K562 (cell line): ENCODE measurements around the gene ZNF667. TPM values are rescaled to one million over a fixed set of nuclear protein-coding genes. Genes with fewer than 3 reads are reported as not detected.
A peak's percentile ranks its signal among the peaks of the same experiment; 100 is the strongest.

Experiments used
- C11orf30 ChIP-seq: fragments of 450-650 bp; IDR thresholded peaks from 2 replicates; pipeline ENCODE4 v1.6.1; 2016; ENCODE audit warnings: low read depth, mild to moderate bottlenecking
- HDAC2 ChIP-seq: fragments of 450-650 bp; IDR thresholded peaks from 2 replicates; pipeline ENCODE4 v1.6.1; 2016; ENCODE audit warnings: mild to moderate bottlenecking
- JUN ChIP-seq, 2 experiments: sonication (generic) in 1 of 2; formaldehyde crosslinking in 1 of 2; IDR thresholded peaks; 2 replicates each; pipeline versions ENCODE4 v1.6.1 to v1.8.0; 2012 to 2022; ENCODE audit warnings: borderline replicate concordance in 2 of 2, mild to moderate bottlenecking in 2 of 2, improper control_type of control experiment in 1 of 2, low read depth in 1 of 2, low read length in 1 of 2, missing genetic modification reagents in 1 of 2
- ZNF143 ChIP-seq: sonication (generic); formaldehyde crosslinking; IDR thresholded peaks from 2 replicates; pipeline ENCODE4 v1.9.0; 2022; ENCODE audit warnings: mild to moderate bottlenecking, missing genetic modification reagents
- ZNF324 ChIP-seq: fragments of 250-450 bp; sonication (Bioruptor Pico); IDR thresholded peaks from 2 replicates; pipeline ENCODE4 v1.4.0; 2020; ENCODE audit warnings: mild to moderate bottlenecking
- polyA plus RNA-seq, 8 experiments: library from polyadenylated mRNA; depleted of rRNA in 4 of 8; stranded (reverse) in 5 of 8; unstranded in 3 of 8; fragments of >200 nt; fragmentation: Nextera tagmentation in 2 of 8; fragmentation: Illumina TruSeq in 1 of 8; extraction: Ambion mirVana in 2 of 8; extraction: Trizol in 1 of 8; gene quantifications; 2 replicates each; pipeline versions ENCODE4 v1.2.1 to v1.2.3, GENCODE V29; 2011 to 2014; ENCODE audit warnings: inconsistent platforms in 1 of 8, missing spikeins in 1 of 8
- total RNA-seq, 7 experiments: library from RNA; depleted of rRNA in 6 of 7; stranded (reverse); fragments of >200 nt in 6 of 7; fragmentation: Illumina TruSeq in 2 of 7; extraction: Trizol in 2 of 7; gene quantifications; 2 replicates each; pipeline versions ENCODE4 v1.2.1 to v1.2.3, GENCODE V29; 2011 to 2021; ENCODE audit warnings: low replicate concordance in 1 of 7
- TF ChIP-seq, protein P1 (sequence below): fragments of 450-650 bp; IDR thresholded peaks from 2 replicates; pipeline ENCODE4 v1.6.1; 2016; ENCODE audit warnings: mild to moderate bottlenecking
- TF ChIP-seq, protein P2 (sequence below), 2 experiments: IDR thresholded peaks in 1 of 2; conservative IDR thresholded peaks in 1 of 2; 2 replicates each; pipeline ENCODE4 v1.6.1; 2016; ENCODE audit warnings: low read depth in 2 of 2, mild to moderate bottlenecking in 1 of 2, missing compliant biosample characterization in 1 of 2, missing genetic modification characterization in 1 of 2, moderate library complexity in 1 of 2
- TF ChIP-seq, protein P3 (sequence below): sonication (generic); formaldehyde crosslinking; IDR thresholded peaks from 2 replicates; pipeline ENCODE4 v1.8.0; 2022; ENCODE audit warnings: mild to moderate bottlenecking, missing genetic modification reagents
- TF ChIP-seq, protein P4 (sequence below), 2 experiments: fragments of 450-650 bp in 1 of 2; sonication (generic) in 1 of 2; formaldehyde crosslinking in 1 of 2; IDR thresholded peaks; 2 replicates each; pipeline versions ENCODE4 v1.7.1 to v1.9.0; 2016 to 2022; ENCODE audit warnings: inconsistent platforms in 1 of 2, mild to moderate bottlenecking in 1 of 2, missing genetic modification reagents in 1 of 2

Gene ZNF667
- total and polyA plus RNA-seq, 9 of the 15 experiments (the other 6 are each of a cell fraction or from before 2014, with no cell fraction given): not detected

DNA sequence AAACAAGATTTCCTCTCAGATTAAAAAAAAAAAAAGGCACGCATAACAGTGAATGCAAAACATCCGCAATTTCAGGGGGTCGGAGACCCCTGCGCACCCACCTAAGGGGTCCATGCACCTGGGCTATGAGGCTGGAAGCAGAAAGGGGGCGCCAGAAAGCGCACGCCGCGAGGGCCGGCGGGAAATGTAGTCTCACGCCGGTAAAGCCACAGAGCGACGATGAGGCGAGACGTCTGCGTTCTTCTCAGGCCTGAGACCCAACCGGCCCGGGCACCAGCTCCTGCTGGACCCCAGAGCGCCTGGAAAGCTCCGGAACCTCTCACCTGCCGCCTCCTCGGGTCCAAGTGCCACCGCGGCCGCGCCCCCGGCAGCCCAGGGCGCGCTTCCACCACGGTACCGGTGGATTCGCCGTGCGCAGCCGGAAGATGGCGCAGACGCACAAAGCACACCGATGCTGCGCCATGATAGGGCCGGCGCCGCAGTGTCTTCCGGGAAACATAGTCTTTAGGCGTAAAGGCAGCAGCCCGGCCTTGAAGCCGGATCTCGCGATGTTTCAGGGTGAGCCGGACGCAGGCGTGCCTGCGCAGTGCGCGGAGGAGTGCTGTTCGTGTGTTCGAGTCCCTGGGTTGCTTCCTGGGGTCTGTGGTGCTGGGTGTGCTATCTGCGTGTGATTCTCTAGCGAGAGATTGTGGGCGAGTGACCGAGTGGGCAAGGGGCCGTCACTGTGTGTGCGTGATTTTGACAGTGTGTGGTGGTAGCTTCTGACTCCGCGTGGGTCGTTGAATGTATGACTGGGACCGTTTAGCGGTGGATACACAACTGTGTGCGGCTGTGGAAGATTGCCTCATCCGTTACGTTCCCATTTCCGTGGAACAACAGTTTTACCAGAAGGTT, 83.8 kb downstream of the ZNF667 start, which contains the start of gene ZNF582 (continued):
- TF ChIP-seq, protein P1, sequence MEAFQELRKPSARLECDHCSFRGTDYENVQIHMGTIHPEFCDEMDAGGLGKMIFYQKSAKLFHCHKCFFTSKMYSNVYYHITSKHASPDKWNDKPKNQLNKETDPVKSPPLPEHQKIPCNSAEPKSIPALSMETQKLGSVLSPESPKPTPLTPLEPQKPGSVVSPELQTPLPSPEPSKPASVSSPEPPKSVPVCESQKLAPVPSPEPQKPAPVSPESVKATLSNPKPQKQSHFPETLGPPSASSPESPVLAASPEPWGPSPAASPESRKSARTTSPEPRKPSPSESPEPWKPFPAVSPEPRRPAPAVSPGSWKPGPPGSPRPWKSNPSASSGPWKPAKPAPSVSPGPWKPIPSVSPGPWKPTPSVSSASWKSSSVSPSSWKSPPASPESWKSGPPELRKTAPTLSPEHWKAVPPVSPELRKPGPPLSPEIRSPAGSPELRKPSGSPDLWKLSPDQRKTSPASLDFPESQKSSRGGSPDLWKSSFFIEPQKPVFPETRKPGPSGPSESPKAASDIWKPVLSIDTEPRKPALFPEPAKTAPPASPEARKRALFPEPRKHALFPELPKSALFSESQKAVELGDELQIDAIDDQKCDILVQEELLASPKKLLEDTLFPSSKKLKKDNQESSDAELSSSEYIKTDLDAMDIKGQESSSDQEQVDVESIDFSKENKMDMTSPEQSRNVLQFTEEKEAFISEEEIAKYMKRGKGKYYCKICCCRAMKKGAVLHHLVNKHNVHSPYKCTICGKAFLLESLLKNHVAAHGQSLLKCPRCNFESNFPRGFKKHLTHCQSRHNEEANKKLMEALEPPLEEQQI: peak; percentile 74; the same call in 1 of the 2 replicates
- TF ChIP-seq ZNF143 (CRISPR knock-in tag): peak; percentile 90
- peak; percentile 37; the same call in 1 of the 2 replicates for TF ChIP-seq HDAC2
- peak; percentile 64 for TF ChIP-seq C11orf30
- TF ChIP-seq, protein P2, sequence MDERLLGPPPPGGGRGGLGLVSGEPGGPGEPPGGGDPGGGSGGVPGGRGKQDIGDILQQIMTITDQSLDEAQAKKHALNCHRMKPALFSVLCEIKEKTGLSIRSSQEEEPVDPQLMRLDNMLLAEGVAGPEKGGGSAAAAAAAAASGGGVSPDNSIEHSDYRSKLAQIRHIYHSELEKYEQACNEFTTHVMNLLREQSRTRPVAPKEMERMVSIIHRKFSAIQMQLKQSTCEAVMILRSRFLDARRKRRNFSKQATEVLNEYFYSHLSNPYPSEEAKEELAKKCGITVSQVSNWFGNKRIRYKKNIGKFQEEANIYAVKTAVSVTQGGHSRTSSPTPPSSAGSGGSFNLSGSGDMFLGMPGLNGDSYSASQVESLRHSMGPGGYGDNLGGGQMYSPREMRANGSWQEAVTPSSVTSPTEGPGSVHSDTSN (CRISPR knock-in tag; IDR thresholded peaks at IDR 0.05; ENCODE audit: low read depth): no peak
- TF ChIP-seq, protein P2 (tag; conservative IDR thresholded peaks at IDR 0.05; ENCODE audit: low read depth): no peak
- no peak for TF ChIP-seq ZNF324 (CRISPR knock-in tag)
- TF ChIP-seq JUN (IDR thresholded peaks at IDR 0.05; ENCODE audit: borderline replicate concordance, low read depth, low read length): peak; percentile 11; the same call in 1 of the 2 replicates
- no peak for TF ChIP-seq JUN (CRISPR knock-in tag; IDR thresholded peaks at IDR 0.05; ENCODE audit: borderline replicate concordance)
- TF ChIP-seq, protein P3, sequence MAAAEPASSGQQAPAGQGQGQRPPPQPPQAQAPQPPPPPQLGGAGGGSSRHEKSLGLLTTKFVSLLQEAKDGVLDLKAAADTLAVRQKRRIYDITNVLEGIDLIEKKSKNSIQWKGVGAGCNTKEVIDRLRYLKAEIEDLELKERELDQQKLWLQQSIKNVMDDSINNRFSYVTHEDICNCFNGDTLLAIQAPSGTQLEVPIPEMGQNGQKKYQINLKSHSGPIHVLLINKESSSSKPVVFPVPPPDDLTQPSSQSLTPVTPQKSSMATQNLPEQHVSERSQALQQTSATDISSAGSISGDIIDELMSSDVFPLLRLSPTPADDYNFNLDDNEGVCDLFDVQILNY (CRISPR knock-in tag): no peak
- TF ChIP-seq, protein P4, sequence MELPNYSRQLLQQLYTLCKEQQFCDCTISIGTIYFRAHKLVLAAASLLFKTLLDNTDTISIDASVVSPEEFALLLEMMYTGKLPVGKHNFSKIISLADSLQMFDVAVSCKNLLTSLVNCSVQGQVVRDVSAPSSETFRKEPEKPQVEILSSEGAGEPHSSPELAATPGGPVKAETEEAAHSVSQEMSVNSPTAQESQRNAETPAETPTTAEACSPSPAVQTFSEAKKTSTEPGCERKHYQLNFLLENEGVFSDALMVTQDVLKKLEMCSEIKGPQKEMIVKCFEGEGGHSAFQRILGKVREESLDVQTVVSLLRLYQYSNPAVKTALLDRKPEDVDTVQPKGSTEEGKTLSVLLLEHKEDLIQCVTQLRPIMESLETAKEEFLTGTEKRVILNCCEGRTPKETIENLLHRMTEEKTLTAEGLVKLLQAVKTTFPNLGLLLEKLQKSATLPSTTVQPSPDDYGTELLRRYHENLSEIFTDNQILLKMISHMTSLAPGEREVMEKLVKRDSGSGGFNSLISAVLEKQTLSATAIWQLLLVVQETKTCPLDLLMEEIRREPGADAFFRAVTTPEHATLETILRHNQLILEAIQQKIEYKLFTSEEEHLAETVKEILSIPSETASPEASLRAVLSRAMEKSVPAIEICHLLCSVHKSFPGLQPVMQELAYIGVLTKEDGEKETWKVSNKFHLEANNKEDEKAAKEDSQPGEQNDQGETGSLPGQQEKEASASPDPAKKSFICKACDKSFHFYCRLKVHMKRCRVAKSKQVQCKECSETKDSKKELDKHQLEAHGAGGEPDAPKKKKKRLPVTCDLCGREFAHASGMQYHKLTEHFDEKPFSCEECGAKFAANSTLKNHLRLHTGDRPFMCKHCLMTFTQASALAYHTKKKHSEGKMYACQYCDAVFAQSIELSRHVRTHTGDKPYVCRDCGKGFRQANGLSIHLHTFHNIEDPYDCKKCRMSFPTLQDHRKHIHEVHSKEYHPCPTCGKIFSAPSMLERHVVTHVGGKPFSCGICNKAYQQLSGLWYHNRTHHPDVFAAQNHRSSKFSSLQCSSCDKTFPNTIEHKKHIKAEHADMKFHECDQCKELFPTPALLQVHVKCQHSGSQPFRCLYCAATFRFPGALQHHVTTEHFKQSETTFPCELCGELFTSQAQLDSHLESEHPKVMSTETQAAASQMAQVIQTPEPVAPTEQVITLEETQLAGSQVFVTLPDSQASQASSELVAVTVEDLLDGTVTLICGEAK (IDR thresholded peaks at IDR 0.05): peak; percentile 82
- TF ChIP-seq, protein P4 (CRISPR knock-in tag; IDR thresholded peaks at IDR 0.05): no peak
